ENCODE data around the gene SPRYD3. TPM values are rescaled to one million over a fixed set of nuclear protein-coding genes. Genes with fewer than 3 reads are reported as not detected.
A peak's percentile ranks its signal among the peaks of the same experiment; 100 is the strongest.

Gene SPRYD3
- total RNA-seq, 1 donor from 2014 or later = 37.1 TPM

DNA sequence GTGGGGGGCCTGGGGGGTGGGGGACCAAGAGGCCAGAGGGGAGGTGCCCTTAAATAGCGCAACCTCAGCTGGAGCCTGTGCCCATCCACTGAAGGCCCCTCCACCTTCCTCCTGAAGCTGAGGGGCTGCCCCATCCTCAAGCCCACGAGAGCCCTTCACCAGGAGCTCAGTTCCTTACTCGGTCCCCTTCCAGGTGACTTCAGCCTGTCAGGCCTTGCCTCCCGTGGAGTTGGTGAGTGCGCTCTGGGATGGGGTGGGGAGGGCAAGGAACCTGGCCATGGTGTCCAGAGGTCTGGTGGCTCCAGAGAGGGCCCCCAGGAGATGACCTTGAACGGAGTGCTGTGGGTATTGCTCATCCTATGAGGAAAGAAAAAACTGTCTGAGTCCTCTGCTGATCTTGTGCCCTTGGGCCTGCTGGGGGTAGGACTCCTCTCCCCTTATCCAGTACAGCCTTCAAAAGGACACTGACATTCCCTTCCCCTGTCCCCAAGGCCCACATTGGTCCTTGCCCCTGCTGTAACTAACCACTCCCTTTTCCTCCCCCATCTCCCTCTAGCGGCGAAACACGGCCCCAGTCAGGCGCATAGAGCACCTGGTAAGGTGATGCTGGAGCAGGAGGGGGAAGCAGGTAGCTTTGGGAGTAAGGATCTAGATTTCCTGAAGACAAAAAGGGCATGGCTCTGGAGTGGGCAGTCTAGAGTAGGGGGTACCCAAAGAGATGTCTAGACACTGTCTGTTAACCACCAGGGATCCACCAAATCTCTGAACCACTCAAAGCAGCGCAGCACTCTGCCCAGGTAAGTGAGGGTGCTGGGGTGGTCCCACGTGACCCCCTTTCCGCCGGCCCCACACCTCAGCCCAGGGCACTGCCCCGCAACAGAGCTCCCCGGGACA, 25.7 kb downstream of the SPRYD3 start:
- Mint-ChIP-seq H3K4me1 (ENCODE audit: low read depth) (peaks cover 83% of the 10 kb centered on the region), H3K4me3 (ENCODE audit: unreplicated experiment) (peak overlapping the region; percentile 71), H3K36me3 (ENCODE audit: low read depth) (peaks cover 19% of the 10 kb centered on the region), H3K9me3 (ENCODE audit: low read depth) (no peaks in the 10 kb centered on the region), H3K27ac (ENCODE audit: unreplicated experiment) (peak overlapping the region; percentile 99), H3K27me3 (ENCODE audit: low read depth) (no peaks in the 10 kb centered on the region)
- no peak for DNase-seq (ENCODE audit: low spot score)
- TF ChIP-seq, protein P1, sequence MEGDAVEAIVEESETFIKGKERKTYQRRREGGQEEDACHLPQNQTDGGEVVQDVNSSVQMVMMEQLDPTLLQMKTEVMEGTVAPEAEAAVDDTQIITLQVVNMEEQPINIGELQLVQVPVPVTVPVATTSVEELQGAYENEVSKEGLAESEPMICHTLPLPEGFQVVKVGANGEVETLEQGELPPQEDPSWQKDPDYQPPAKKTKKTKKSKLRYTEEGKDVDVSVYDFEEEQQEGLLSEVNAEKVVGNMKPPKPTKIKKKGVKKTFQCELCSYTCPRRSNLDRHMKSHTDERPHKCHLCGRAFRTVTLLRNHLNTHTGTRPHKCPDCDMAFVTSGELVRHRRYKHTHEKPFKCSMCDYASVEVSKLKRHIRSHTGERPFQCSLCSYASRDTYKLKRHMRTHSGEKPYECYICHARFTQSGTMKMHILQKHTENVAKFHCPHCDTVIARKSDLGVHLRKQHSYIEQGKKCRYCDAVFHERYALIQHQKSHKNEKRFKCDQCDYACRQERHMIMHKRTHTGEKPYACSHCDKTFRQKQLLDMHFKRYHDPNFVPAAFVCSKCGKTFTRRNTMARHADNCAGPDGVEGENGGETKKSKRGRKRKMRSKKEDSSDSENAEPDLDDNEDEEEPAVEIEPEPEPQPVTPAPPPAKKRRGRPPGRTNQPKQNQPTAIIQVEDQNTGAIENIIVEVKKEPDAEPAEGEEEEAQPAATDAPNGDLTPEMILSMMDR (IDR thresholded peaks at IDR 0.05) = peak; percentile 81

GRCh38 chr12:53052419-53053217, 26.6 kb downstream of the SPRYD3 start:
- peak overlapping the region; percentile 99 for H3K27ac Mint-ChIP-seq (ENCODE audit: unreplicated experiment)
- peak overlapping the region; percentile 88 for H3K4me3 Mint-ChIP-seq (ENCODE audit: unreplicated experiment)
- no peak for DNase-seq (ENCODE audit: low spot score)
- peaks cover 15% of the 10 kb centered on the region for H3K36me3 Mint-ChIP-seq (ENCODE audit: low read depth)
- no peaks in the 10 kb centered on the region for H3K9me3 Mint-ChIP-seq (ENCODE audit: low read depth)
- TF ChIP-seq, protein P1 (IDR thresholded peaks at IDR 0.05) = no peak
- peaks cover 88% of the 10 kb centered on the region for H3K4me1 Mint-ChIP-seq (ENCODE audit: low read depth)
- H3K27me3 Mint-ChIP-seq (ENCODE audit: low read depth) = no peaks in the 10 kb centered on the region

DNA sequence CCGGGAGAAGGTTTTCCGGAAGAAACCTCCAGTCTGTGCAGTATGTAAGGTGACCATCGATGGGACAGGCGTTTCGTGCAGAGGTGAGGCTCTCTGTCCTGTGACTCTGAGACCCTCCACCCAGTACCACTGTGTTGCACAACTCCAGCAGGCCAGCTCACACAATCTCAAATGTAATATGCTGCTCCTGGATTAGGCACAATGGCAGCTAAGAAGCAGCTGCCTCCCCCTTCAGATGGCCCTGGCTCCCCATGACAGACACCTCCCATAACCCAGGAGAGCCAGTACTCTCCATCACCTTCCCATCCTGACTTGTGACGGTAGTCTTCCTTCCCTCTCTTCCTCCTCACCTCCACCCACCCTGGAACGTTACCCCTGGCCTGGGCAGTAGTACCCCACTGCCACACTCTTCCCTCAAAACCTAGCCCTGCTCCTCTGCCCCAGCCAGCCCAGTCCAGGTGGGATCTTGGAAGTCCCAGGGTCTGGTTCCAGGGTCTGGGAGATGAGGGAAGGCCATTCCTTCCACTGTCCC, 27.2 kb downstream of the SPRYD3 start:
- H3K4me1 Mint-ChIP-seq (ENCODE audit: low read depth) = peaks cover 84% of the 10 kb centered on the region
- no peaks in the 10 kb centered on the region for H3K27me3 Mint-ChIP-seq (ENCODE audit: low read depth)
- H3K36me3 Mint-ChIP-seq (ENCODE audit: low read depth) = peaks cover 10% of the 10 kb centered on the region
- no peaks in the 10 kb centered on the region for H3K9me3 Mint-ChIP-seq (ENCODE audit: low read depth)
- peak; percentile 76 for DNase-seq (ENCODE audit: low spot score)
- peak overlapping the region; percentile 99 for H3K27ac Mint-ChIP-seq (ENCODE audit: unreplicated experiment)
- TF ChIP-seq, protein P1 (IDR thresholded peaks at IDR 0.05) = no peak
- H3K4me3 Mint-ChIP-seq (ENCODE audit: unreplicated experiment) = peak overlapping the region; percentile 88

DNA sequence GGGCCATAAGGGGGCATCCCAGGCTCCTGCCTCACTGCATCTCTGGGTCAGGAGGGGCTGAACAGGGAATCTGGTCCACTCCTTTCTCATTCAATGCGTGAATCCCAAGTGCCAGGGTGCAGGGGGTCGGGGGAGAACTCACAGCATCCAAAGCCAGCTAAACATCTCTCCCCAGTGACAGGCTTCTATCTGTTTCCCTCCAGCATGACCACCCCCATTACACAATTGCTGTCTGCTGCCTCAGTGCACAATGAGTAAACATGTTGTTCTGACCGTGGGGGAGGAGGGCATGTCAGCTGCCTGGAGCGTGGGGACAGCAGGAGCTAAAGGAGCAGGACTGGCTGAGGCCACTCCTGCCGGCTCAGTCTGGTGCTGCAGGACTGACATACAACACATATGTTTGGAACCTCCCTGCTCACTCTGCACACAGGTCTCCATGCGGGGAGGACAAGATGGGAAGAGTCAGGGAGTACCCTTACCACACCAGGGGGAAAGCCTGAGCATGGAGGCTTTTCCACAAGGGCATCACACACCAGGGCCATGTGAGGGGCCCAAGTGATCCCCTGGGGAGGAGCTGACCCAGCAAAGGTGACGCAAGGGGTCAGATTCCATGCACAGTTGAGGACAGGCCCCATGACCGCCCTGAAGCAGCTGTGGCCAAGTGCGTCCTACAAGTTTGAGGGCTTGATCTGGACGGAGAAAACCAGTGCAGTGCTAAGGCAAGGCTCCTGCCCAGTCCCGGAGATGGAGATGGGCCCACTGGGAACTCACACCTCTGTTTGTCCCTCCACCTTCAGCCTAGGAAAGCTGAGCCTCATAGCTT, 27.9 kb downstream of the SPRYD3 start:
- DNase-seq (ENCODE audit: low spot score) = peak; percentile 92
- peaks cover 8% of the 10 kb centered on the region for H3K36me3 Mint-ChIP-seq (ENCODE audit: low read depth)
- H3K4me3 Mint-ChIP-seq (ENCODE audit: unreplicated experiment) = peak overlapping the region; percentile 88
- TF ChIP-seq, protein P1 (IDR thresholded peaks at IDR 0.05) = peak; percentile 54
- peaks cover 84% of the 10 kb centered on the region for H3K4me1 Mint-ChIP-seq (ENCODE audit: low read depth)
- H3K27me3 Mint-ChIP-seq (ENCODE audit: low read depth) = no peaks in the 10 kb centered on the region
- no peaks in the 10 kb centered on the region for H3K9me3 Mint-ChIP-seq (ENCODE audit: low read depth)
- H3K27ac Mint-ChIP-seq (ENCODE audit: unreplicated experiment) = peak overlapping the region; percentile 99

All from chondrocyte (in vitro differentiated cells).